ENCODE measurements around the gene LRP5.

The LRP5 gene

DNA sequence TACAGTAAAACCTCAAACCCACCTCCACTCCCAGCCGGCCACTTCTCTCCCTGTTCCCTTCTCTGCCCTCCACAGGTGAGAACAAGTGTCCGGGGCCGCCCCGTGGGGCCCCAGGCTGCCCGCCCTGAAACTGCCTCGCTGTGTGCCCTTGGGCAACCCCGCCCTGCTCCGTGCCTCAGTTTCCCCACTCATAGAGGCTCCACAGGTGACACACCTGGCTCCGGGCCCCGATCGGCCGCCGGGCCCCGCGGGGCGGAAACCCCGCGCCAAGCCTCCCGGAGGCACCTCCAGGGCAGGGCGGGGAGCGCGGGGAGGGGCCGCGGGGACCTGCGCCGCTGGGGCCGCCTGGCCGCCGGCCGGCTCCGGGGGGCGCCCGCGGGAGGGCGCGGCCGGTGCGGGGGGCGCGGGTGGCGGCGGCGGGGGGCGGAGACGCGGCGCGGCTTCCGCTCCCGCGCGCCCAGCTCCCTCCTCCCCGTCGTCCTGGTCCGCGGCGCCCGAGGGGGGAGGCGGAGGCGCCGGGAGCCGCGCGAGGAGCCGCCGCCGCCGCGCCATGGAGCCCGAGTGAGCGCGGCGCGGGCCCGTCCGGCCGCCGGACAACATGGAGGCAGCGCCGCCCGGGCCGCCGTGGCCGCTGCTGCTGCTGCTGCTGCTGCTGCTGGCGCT is at the start of gene LRP5:
Gene LRP5 (plus strand): TSS at position 475 of the 663 bp plus-strand sequence. CDS start 124 bp downstream, at position 599.
- peak; percentile 2 to 72 (median 52) for DNase-seq

DNA sequence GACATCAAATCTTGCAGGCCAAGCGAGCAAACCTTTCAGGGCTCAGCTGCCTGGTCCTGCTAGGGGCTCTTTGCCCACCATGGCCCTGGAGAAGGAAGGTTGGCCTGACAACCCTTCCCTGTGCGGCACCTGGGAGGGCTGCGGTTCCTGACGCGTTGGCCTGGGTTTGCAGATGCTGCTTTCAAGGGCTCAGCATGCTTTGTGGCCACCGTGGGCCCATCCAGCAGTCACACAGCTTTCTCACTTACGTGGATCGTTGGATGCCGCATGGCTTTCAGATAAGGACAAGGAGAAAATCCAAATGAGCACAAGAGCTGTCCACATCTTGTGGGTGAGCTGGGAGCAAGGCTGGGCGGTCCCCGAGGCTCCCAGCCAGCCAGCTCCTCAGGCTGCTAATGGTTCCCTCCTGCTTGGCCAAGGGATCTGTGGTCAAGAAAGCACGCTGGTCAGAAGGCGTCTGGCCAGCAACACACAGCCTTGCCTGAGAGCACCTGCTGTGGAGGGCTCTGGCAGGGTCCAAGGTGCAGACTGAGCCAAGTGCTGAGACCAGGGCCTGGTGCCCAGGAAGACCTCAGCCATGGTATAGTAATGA is 48.9 kb upstream of the LRP5 start:
- no peak for DNase-seq

DNA sequence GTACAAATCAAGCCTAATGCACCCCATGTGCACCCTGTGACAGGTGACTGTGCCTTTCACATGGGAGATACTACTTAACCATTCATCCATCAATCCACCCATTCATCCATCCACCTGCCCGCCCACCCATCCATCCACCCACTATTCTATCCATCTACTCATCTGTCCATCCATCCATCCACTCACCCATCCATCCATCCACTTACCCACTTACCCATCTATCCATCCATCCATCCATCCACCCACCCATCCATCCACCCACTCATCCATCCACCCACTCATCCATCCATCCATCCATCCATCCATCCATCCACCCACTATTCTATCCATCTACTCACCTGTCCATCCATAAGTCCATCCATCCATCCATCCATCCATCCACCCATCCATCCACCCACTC is 48.1 kb upstream of the LRP5 start:
- DNase-seq, result no peak

DNA sequence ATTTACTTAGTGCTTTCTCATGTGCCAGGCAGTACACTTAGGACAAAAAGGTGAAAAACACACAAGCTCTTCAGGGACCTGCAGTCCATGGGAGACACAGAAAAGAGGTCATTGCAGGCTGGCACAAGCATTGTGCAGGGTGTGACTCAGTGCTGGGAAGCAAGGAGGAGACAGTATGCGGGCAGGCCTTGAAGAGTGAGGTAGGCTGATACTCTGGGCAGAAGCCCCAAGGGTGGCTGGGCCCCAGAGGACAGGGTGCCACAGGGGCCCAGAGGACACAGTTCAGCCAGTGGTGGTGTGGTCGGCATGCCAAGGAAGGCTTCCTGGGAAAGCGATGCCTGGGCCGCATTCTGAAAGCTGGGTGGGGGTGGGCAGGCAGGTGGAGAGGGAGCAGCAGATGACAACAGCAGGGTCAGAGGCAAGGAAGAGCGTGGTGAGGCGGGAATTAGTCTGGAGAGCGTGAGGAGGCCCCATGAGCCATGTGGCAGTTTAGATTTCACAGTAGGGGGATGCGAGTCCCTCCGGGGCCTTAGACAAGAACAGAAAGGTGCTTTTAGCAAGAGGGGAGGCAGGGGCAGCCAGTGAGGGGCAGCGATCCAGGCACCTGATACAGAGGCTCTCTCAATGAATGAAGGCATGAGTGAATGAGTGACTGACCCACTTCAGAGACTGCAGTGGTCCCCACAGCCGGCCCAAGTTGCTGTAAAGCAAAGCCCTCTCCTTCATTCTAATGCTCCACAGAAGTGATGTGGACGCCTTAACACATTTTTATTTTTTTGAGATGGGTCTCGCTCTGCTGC is 47.5 kb upstream of the LRP5 start:
- DNase-seq, result no peak

DNA sequence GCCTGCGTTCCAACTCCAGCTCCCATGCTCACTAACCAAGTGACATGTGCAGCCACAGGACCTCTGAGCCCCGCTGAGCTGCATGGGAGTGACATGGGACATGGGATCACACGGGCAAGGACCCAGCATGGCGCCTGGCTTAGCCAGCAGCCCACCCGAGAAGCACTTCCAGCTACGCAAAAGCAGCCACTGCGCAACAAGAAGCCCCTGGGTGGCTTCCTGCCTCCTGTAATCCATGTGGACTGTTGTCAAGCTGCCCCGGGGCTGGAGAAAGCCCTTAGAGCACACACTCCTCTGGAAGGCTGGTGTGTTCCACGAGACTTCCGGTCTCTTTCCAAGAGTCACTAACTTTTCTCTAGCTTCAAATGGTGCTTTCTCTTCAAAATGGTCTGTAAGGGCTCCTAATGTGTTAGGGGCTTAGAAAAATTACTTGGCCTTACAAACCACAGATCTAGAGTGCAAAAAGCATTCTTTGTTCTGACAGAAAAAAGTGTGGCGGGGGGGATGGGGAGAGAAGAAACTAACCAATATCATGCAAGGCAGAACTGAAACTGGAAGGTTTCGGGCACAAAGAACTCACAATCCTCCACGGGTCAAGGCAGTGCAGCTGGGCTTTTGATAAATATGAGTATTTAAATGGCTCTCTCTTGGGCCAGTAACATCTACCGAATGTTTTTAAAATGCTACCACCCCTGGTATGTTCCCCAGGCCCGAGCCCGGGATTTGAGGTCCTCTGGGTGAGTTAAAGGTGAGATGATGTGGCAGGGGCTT is 46.1 kb upstream of the LRP5 start:
- DNase-seq, result no peak

DNA sequence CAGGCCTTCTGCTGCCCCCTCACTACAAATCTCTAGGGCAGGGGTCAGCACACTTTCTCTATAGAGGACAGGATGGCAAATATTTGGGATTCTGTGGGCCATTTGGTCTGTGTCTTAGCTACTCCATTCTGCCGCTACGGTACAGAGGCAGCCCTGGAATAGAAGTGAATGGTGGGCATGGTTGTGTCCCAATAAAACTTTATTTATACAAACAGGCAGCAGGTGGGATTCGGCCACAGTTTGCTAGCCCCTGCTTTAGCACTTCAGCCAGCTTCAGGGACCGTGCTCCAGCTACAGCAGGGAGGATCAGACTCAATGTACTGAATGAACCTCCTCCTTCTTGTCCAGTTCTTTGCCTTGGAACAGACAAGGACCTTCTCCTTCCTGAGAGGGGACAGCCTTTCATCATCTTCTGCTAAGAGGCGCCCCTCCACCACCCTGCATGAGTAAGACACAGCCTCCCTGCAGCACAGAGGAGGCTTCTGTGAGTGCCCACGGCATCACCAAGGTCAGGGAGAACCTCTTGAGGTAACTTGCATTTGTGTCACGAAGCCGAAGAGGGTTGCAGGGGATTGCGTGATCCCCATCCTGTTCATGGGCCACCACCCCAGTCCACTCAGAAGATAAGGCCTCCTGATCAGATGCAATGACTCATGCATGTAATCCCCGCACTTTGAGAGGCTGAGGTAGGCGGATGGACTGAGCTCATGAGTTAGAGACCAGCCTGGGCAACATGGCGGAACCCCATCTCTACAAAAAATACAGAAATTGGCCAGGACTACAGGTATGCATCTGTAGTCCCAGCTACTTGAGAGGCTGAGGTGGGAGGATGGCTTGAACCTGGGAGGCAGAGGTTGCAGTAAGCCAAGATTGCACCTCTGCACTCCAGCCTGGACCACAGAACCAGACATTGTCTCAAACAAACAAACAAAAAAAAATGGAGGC is 45.2 kb upstream of the LRP5 start:
- DNase-seq, result no peak

DNA sequence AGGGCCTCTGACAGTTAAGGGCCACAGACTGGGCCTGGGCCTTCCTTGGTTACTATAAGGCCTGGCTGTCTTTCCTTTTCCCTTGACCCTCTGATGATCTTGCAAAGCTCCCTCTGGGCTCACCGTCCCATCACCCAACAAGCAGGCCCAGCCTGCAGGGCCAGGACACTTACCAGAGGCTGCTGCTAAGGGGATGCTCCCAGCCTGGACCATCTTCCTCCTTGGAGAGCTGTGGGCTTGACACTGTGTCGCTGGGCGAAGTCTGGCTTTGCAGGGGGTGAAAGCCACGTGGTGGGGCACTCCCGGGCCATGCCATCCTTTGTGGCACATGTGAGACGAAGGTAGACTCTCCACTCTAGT is 44.5 kb upstream of the LRP5 start:
- no peak for DNase-seq

DNA sequence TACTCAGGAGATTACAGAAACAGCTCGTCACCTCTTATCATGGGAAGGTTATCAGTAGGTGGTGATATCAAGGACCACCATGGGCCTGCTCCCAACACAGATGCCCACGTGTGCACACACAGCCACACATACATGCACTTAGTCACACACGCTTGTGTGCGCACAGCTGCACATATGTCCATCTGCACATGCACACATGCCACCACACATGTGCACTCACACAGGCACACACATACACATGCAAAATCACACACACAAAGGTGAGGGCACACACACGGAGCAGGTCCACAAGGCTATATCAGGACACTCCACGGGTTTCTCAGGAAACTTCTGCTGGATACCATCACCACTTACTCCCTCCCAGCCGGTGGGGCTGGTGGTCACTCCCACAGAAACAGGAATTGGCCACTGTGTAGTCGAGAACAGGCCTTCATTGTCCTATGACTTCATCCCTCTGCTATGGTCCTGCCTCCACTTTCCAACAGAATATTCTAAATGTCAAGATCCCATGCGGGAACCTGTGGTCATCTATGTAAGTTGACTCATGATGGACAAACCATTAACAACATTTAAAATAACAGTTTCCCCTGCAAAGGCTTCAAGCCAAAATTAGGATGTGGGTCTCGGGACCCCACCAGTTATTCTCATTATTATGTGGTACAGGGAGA is 42.8 kb upstream of the LRP5 start:
- no peak for DNase-seq

DNA sequence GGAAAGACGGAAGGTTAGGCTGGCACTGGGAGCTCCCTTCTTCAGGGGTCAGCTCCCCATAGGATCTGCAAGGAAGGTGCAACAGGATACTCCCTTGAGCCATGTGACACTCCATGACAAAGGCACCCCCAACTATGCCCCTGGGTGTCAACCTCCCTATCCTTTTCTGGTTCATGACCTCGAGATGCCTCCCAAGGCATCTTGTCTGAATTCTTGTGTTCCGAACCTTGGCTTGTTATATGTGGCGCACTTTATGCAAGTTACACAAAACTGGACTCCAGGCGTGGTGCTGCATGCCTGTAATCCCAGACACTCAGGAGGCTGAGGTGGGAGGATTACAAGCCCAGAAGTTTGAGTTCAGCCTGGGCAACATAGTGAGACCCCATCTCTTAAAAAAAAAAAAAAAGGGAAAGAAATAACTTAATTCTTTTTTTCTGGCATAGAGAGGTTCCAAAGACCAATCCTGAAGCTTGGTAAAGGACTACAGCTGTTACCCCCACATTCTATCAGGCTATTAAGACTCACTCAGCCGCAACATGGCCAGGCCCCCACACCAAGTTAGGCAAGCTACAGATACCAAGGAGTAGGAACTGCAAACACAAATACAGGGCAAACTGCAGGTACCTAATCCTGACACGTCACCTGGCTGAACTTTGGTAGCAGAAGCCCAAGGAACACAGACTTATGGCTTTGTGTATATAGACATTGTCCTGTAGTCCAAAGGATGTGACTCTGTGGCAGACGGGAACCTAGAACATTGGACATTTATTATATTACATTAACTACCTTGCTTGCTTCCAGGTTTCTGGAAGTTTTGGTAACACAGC is 42.0 kb upstream of the LRP5 start:
- DNase-seq, result no peak

DNA sequence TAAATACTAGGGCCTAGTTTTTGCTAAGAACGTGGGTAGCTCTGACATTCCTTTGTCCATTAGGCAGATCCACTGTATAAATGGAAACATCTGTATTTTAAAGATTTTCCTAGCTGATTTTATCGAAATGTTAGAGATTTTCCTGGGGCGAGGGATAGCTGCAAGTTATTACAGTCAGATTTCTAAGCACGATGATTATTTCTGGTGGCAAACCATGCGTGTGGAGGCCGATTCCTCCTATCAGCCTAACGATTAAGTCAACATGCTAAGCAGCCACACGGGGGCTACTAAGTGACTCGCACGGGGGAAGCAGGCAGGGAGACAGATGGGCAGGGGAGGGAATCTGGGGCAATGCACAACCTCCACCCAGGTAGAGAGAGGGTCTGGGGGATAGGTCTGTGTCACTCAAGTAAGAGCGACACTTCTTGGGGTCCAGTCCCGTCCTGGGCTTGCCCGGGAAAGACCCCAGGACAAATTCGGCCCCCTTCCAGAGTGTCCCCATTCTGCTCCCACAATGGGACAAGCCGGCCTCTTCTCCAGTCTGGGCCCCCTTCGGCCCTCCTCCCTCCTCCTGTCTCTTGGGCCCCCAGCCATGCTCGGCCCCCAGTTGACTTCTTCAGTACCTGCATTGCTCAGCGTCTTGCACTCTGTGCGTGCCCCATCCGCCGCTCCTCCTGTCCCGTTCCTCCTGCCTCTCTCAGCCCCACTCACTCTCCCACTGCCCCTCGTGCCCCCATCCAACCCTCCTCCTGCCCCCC is 41.2 kb upstream of the LRP5 start:
- peak; percentile 10 to 83 (median 65) for DNase-seq

DNA sequence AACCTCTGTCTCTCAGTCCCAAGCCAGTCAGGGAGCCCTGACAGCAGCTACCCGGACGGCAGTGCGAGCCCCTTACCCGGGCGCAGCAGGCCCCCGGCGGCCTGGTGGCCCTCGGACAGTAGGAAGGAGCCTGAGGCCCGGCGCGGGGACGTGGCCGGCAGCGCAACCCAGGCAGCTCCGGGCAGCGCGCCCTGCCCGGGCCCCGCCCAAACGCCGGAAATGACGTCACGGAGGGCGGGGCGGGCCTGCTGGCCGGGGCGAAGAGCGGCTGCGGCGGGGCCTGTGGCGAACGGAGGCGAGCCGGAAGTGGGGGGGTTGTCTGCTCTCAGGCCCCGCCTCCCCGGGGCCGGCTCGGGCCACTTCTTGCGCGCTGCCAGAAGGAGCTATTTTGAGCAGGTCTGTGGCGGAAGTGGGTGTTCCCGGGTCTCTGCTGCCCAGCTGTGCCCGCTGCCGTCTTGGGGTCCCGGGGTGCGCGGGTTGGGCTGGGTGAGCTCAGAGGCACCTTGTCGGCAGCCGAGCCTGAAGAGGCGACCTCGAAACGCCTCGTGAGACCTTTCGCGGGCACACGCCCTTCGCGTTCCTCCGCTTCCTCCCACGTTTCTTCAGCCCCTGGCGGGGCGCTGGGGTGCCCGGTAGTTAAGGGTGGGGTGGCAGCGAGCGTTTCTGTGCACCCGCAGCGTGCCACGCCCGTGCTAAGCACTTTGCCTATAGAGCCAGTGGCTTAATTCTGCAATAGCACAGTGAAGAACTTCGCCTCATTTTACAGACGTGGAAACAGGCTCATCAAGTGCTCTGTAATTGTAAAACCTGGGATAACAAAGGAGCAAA is 40.4 kb upstream of the LRP5 start, which contains the start of gene C11orf24:
Gene C11orf24 (minus strand): TSS at position 193 of the 828 bp plus-strand sequence. CDS start 8,206 bp downstream, outside the sequence.
- DNase-seq, result peak; percentile 96 to 97 (median 97)

DNA sequence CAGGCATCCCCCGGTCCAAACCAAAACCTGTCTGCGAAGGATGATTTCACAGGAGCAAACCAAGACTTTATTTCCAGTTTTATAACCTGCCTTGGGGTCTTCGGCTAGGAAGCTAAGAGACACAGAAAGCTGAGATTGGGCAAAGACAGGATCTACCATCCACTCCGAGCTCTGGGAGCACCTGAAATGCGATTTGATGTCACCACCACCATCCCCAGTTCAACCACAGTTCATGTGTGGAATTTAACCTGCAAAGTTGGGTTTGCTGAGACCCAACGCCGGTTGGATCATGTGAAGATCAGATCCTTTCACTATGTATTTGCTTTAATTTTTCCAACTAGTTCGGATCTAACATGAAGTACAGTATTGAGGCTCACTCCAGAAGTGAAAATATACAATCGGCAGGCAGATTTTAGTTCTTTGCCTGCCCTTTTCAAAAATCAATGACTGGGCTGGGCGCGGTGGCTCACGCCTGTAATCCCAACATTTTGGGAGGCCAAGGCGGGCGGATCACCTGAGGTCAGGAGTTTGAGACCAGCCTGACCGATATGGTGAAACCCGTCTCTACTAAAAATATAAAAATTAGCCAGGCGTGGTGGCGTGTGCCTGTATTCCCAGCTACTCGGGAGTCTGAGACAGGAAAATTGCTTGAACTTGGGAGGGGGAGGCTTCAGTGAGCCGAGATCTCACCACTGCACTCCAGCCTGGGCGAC is 39.2 kb upstream of the LRP5 start:
- no peak for DNase-seq

DNA sequence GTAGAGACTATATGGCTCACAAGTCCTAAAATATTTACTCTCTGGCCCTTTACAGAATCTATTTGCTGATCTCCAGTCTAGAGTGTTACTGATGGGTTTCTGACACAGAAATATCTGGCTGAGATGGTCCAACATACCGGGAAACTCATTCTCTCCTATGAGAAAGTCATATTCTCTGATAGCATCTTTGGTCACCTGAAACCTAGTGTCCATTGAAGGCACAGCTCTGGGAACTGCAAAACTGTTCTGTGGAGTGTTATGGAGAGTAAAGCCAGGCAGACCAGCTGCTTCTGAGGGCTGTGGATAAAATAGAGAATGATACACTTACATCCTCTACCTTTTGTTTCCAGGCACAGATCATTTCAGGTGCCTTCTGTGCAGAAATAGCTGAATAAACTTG is 38.1 kb upstream of the LRP5 start:
- no peak for DNase-seq

DNA sequence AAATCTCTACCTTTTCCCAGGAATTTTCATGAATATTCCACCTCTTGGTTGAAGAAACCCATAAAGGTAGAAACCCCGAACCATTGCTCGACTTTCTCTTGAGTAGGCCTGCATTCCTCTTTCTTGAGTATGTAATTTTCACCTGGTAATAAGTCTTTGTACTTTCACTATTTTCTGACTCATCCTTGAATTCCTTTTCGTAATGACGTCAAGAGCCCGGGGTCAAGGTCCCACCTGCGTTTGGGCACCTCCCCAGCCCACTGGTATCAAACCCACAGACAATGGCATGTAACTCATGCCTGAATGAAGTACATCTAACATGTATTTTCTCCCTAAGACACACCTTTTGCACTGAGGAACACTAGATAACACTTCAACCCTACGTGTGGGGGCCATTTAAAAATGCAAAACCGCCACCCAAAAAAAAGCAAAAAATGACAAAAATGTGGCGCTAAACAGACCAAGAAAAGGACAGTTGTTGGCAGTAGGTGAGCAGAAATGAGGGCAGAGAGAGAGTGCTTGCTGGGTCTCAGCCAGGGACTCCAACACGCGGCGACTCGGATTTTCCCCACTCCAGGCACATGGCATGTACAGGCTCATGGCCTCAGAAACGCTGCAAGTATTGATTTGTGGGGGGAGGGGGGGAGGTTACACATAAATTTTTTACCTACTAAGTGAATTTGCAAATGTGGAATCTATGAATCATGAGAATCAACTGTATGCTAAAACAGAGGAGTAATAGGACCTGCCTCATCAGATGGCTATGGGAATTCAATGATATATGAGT is 36.5 kb upstream of the LRP5 start:
- DNase-seq, result no peak

DNA sequence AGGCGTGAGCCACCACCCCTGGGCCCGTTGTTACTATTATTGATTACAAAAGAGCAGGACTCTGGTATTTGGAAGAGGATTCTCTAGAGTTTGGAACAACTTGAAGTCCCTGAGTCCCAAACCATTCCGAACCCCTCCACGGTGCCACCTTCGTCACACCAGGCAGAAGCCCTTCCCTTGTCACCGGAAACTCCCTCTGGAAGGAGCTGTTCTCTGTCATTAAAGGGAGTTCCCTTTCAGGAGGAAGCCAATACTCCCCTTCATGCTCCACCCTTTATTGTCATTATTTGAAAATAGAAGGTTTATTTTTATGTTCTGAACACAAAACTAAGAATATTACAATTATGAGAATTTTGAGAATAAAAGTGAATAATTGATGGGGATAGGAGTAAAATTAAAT is 35.5 kb upstream of the LRP5 start:
- no peak for DNase-seq

DNA sequence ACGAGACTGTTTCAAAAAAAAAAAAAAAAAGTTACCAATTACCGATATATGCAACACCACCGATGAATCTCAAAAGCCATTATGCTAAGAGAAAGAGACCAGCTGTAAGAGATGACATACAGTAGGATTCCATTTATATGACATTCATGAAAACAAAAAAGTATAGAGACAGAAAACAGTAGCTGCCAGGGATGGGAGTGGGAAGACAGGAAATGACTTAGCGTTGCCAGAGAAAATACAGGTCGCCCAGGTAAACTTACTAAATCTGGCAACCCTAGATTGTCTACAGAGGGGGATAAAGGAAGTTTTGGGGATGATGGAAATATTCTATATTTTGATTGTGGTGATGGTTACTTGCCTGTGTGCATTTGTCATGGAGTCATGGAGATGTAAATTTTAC is 32.7 kb upstream of the LRP5 start:
- no peak for DNase-seq

DNA sequence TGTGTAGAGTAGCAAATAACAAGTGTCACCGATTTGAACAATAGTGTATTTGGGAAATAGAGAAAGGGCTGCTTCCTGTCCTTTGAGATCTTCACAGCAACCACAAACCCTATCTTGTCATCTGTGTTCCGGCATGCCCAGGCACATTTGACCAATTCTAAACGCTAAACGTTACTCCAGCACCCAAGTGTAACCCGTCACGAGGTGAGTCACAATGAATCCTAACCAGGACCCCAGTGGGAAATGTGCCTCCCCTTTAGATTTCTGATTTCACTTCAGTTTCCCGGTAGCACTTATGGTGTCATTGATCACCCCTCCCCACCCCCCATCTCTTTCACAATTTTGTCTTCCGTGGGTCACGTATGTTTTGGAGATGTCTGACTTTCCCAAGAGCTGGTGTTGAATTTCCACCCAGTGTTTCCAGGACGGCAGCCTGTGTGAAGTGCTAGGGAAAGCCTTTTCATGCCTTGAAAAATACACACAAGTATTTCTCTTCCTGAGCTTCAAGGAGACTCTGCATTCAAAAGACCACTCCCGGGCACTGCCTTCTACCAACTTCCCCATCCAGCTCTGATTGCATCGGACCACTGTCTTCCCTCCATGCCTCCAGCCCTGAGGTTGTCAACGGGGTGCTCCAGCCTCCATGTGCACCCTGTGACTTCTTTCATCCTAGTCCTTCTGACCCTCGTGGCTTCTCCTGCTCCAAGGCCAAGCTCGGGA is 30.1 kb upstream of the LRP5 start:
- no peak for DNase-seq

All from NCI-H1417 (cell line).